Measurements from ENCODE around the gene DCPS.
A peak's percentile ranks its signal among the peaks of the same experiment; 100 is the strongest.
"Not testable (repeated sequence)": the region's sequence is repeated elsewhere in the genome, so short reads cannot be mapped to it uniquely, and the experiment has no call there.

DCPS gene

GRCh38 chr11:126385991-126386728, 82.3 kb downstream of the DCPS start:
- no peak for DNase-seq

GRCh38 chr11:126386729-126387071, 82.8 kb downstream of the DCPS start:
- not testable (repeated sequence) for DNase-seq

- DNase-seq = no peak
Observed at GRCh38 chr11:126387857-126388256, 84.0 kb downstream of the DCPS start.

- no peak for DNase-seq
Observed at GRCh38 chr11:126390272-126390867, 86.5 kb downstream of the DCPS start.

- DNase-seq = no peak
Observed at GRCh38 chr11:126391286-126391954, 87.6 kb downstream of the DCPS start.

GRCh38 chr11:126391970-126392632, 88.2 kb downstream of the DCPS start:
- no peak for DNase-seq

- no peak for DNase-seq
Observed at GRCh38 chr11:126392633-126393013, 88.8 kb downstream of the DCPS start.

- DNase-seq = no peak
Observed at GRCh38 chr11:126393143-126393542, 89.3 kb downstream of the DCPS start.

GRCh38 chr11:126394036-126394435, 90.2 kb downstream of the DCPS start:
- no peak for DNase-seq

- peak; percentile 78 for DNase-seq
Observed at GRCh38 chr11:126394634-126395072, 90.8 kb downstream of the DCPS start.
